Brain microvascular endothelial cell (primary cell): ENCODE data around the gene DPP9.

Experiments
- DNase-seq: peaks from one replicate; pipeline ENCODE4 v3.0.0-alpha.2; 2020
- H3K27ac ChIP-seq: fragments of 250-450 bp; sonication (Bioruptor Pico); 2 replicates; pipeline ENCODE4 v1.5.1; 2020; ENCODE audit warnings: mild to moderate bottlenecking, moderate library complexity
- H3K27me3 ChIP-seq: fragments of 250-450 bp; sonication (Bioruptor Pico); replicated peaks from 2 replicates; pipeline ENCODE4 v1.5.1; 2020; ENCODE audit warnings: mild to moderate bottlenecking
- H3K36me3 ChIP-seq: fragments of 250-450 bp; sonication (Bioruptor Pico); replicated peaks from 2 replicates; pipeline ENCODE4 v1.5.1; 2020; ENCODE audit warnings: mild to moderate bottlenecking
- H3K4me3 ChIP-seq: 2 replicates; pipeline ENCODE4 v1.5.1; 2011; ENCODE audit warnings: low read depth, mild to moderate bottlenecking, control low read depth, low read length, moderate library complexity
- CTCF ChIP-seq: IDR thresholded peaks from 2 replicates; pipeline ENCODE4 v1.5.1; 2011; ENCODE audit warnings: low read depth, mild to moderate bottlenecking, moderate library complexity, low read length, control low read depth, inconsistent platforms; ENCODE audit errors: missing control alignments
- in situ Hi-C: cut with HindIII; loops from 2 replicates; pipeline ENCODE4 v1.10.0; 2017; ENCODE audit warnings: low sequenced_read_pairs, low pct_ligation_motif_present

DPP9 gene

GRCh38 chr19:4641132-4641531, 82.5 kb downstream of the DPP9 start:
- in situ Hi-C loops: no loop called here
- no peak for TF ChIP-seq CTCF
- no peak overlapping the region for H3K27ac ChIP-seq
- no peak for DNase-seq
- H3K4me3 ChIP-seq: no peak overlapping the region
- H3K27me3 ChIP-seq: no peaks in the 10 kb centered on the region
- H3K36me3 ChIP-seq: peaks cover 3% of the 10 kb centered on the region

GRCh38 chr19:4640247-4641000, 83.2 kb downstream of the DPP9 start:
- no peak for TF ChIP-seq CTCF
- H3K27ac ChIP-seq: no peak overlapping the region
- no peaks in the 10 kb centered on the region for H3K36me3 ChIP-seq
- in situ Hi-C loops: no loop called here
- DNase-seq: no peak
- no peaks in the 10 kb centered on the region for H3K27me3 ChIP-seq
- peak overlapping the region; percentile 85 for H3K4me3 ChIP-seq

- Histone ChIP-seq H3K36me3 (no peaks in the 10 kb centered on the region), H3K4me3 (peak overlapping the region; percentile 85), H3K27me3 (no peaks in the 10 kb centered on the region), H3K27ac (peak overlapping the region; percentile 33)
- no peak for TF ChIP-seq CTCF
- DNase-seq: no peak
- in situ Hi-C loops: no loop called here
These were observed 84.0 kb downstream of the DPP9 start for GRCh38 chr19:4639531-4640246.

GRCh38 chr19:4638828-4639530, 84.7 kb downstream of the DPP9 start, which contains the start of gene TNFAIP8L1:
Gene TNFAIP8L1 (plus strand): TSS chr19:4639516. CDS start chr19:4651870, 12,354 bp downstream.
- DNase-seq: peak; percentile 91
- no peak for TF ChIP-seq CTCF

GRCh38 chr19:4638317-4638716, 85.3 kb downstream of the DPP9 start:
- peak overlapping the region; percentile 45 for H3K27ac ChIP-seq
- TF ChIP-seq CTCF: no peak
- no peaks in the 10 kb centered on the region for H3K36me3 ChIP-seq
- H3K4me3 ChIP-seq: no peak overlapping the region
- no peaks in the 10 kb centered on the region for H3K27me3 ChIP-seq
- in situ Hi-C loops: no loop called here
- no peak for DNase-seq

More at GRCh38 chr19:4638828-4639530, 84.7 kb downstream of the DPP9 start, which contains the start of gene TNFAIP8L1:
- Histone ChIP-seq H3K27ac (peak within 1 kb of the TSS; percentile 45), H3K4me3 (peak within 1 kb of the TSS; percentile 85), H3K36me3 (no peaks in the 10 kb centered on the region), H3K27me3 (no peaks in the 10 kb centered on the region)
- in situ Hi-C loops: no loop called here
